ENCODE results near the gene BCAS3. TPM values are rescaled to one million over a fixed set of nuclear protein-coding genes. Genes with fewer than 3 reads are reported as not detected.
"Not testable (repeated sequence)": the region's sequence is repeated elsewhere in the genome, so short reads cannot be mapped to it uniquely, and the experiment has no call there.

Gene BCAS3
- total RNA-seq, 2 donors from 2014 or later = 44.1 to 71.5 TPM

GRCh38 chr17:60766778-60767190, 89.1 kb downstream of the BCAS3 start:
- ATAC-seq = no peak

GRCh38 chr17:60767744-60768308, 90.2 kb downstream of the BCAS3 start:
- DNase-seq = no peak
- H3K4me1 ChIP-seq = no peaks in the 10 kb centered on the region
- no peaks in the 10 kb centered on the region for H3K9me3 ChIP-seq
- intact Hi-C loops (cut with DNase I) = no loop called here
- no peak overlapping the region for H3K27ac ChIP-seq
- no peaks in the 10 kb centered on the region for H3K27me3 ChIP-seq
- H3K36me3 ChIP-seq (replicated peaks in 1 of 2; ENCODE audit: insufficient read depth in 1 of 2, low read depth in 2 of 2) = no peaks in the 10 kb centered on the region
- WGBS, 2 donors = 95 to 96% methylated on average over 4 of the region's 4 CpGs
- TF ChIP-seq POLR2A (IDR thresholded peaks at IDR 0.05) (no peak), CTCF (IDR thresholded peaks at IDR 0.05) (no peak)
- no peak for ATAC-seq
- no peak overlapping the region for H3K4me3 ChIP-seq

More at GRCh38 chr17:60766778-60767190, 89.1 kb downstream of the BCAS3 start:
- H3K4me3 ChIP-seq = no peak overlapping the region
- H3K27ac ChIP-seq = no peak overlapping the region
- no peak for DNase-seq
- TF ChIP-seq CTCF (IDR thresholded peaks at IDR 0.05) = no peak
- TF ChIP-seq POLR2A (IDR thresholded peaks at IDR 0.05) = no peak
- H3K27me3 ChIP-seq = no peaks in the 10 kb centered on the region
- H3K36me3 ChIP-seq (replicated peaks in 1 of 2; ENCODE audit: insufficient read depth in 1 of 2, low read depth in 2 of 2) = no peaks in the 10 kb centered on the region
- intact Hi-C loops (cut with DNase I) = no loop called here
- H3K4me1 ChIP-seq = no peaks in the 10 kb centered on the region
- H3K9me3 ChIP-seq = no peaks in the 10 kb centered on the region
- 93 to 95% methylated on average over 6 to 13 of the region's 13 CpGs for WGBS, 2 donors

- no peaks in the 10 kb centered on the region for H3K4me1 ChIP-seq
- H3K36me3 ChIP-seq (replicated peaks in 1 of 2; ENCODE audit: insufficient read depth in 1 of 2, low read depth in 2 of 2) = no peaks in the 10 kb centered on the region
- H3K27me3 ChIP-seq = no peaks in the 10 kb centered on the region
- TF ChIP-seq POLR2A (IDR thresholded peaks at IDR 0.05) (no peak), CTCF (IDR thresholded peaks at IDR 0.05) (no peak)
- H3K4me3 ChIP-seq = no peak overlapping the region
- intact Hi-C loops (cut with DNase I) = no loop called here
- DNase-seq (no peak), ATAC-seq (no peak)
- no peak overlapping the region for H3K27ac ChIP-seq
- whole genome bisulfite sequencing, 2 donors = 72 to 100% methylated on average over 2 to 3 of the region's 3 CpGs
- H3K9me3 ChIP-seq = no peaks in the 10 kb centered on the region
Measured at GRCh38 chr17:60769327-60769726, 91.7 kb downstream of the BCAS3 start.

- Histone ChIP-seq H3K27ac (no peak overlapping the region), H3K4me3 (no peak overlapping the region), H3K9me3 (no peaks in the 10 kb centered on the region), H3K27me3 (no peaks in the 10 kb centered on the region), H3K4me1 (no peaks in the 10 kb centered on the region), H3K36me3 (replicated peaks in 1 of 2; ENCODE audit: insufficient read depth in 1 of 2, low read depth in 2 of 2) (no peaks in the 10 kb centered on the region)
- 95% methylated on average over 8 of the region's 8 CpGs for WGBS, 2 donors
- no peak for DNase-seq
- ATAC-seq = no peak
- intact Hi-C loops (cut with DNase I) = no loop called here
- TF ChIP-seq POLR2A (IDR thresholded peaks at IDR 0.05) (no peak), CTCF (IDR thresholded peaks at IDR 0.05) (no peak)
Measured at GRCh38 chr17:60770946-60771422, 93.3 kb downstream of the BCAS3 start.

GRCh38 chr17:60771621-60772020, 94.0 kb downstream of the BCAS3 start:
- ATAC-seq; H3K9me3 ChIP-seq; DNase-seq; H3K27me3 ChIP-seq; H3K4me1 ChIP-seq; intact Hi-C loops (cut with DNase I); H3K27ac ChIP-seq; H3K4me3 ChIP-seq; H3K36me3 ChIP-seq (replicated peaks in 1 of 2; ENCODE audit: insufficient read depth in 1 of 2, low read depth in 2 of 2): not testable (repeated sequence)
- WGBS, 2 donors = 83 to 92% methylated on average over 3 to 5 of the region's 5 CpGs

Data from body of pancreas (tissue), 4 donors.